ENCODE data around the gene OR4M2. TPM values are rescaled to one million over a fixed set of nuclear protein-coding genes. Genes with fewer than 3 reads are reported as not detected.
"Not testable (repeated sequence)": the region's sequence is repeated elsewhere in the genome, so short reads cannot be mapped to it uniquely, and the experiment has no call there.

Gene OR4M2
- not detected for total RNA-seq

DNA sequence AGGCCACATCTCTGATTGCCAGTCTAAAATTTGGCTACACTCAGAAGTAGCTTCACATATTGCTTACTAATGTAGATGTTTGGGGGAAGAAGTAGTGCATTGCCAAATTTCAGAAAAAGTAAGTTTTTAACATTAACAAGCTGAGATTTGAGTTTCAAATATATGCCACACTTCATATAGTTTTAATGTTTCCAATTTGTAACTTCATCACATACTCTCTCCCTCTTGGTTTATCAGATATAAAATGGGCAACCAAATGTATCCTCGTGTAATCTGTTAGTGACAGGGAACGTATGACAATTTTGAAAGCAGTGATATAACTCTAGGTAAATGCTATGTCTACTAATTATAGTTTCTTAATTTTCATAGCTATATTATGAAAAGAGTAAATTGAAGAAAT lies at the start of gene OR4M2:
Gene OR4M2 (plus strand): TSS at position 301 of the 400 bp plus-strand sequence. CDS start 98 bp downstream, at position 399.
- DNase-seq: not testable (repeated sequence)

DNA sequence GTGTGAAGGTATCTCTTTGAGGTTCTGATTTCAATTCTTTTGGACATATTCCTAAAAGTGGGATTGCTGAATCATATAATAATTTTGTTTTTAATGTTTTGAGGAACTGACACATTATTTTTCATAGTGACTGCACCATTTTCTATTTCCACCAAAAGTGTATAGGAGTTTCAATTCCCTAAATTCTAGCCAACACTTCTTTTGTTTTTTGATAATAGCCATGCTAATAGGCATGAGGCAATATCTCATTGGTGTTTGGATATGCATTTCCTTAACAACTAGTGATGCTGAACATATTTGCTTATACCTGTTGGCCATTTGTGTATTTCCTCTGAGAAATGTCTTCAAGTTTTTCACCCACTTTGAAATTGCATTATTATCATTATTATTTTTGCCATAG lies 11.1 kb upstream of the OR4M2 start:
- not testable (repeated sequence) for DNase-seq

DNA sequence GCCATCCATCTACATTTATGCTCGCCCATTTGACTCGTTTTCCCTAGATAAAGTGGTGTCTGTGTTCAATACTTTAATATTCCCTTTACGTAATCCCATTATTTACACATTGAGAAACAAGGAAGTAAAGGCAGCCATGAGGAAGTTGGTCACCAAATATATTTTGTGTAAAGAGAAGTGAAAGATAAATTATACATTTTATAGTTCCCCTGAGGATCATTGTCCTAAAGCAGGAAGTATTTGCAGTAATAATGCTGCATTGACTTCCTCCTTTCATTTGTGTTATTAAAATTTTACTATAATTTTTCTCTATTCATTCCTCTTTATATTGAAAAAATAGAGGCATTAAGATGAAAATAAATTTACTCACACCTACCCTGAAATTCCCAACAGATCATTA lies 1.1 kb downstream of the OR4M2 start:
- not testable (repeated sequence) for DNase-seq

GRCh38 chr15:22098616-22099253 lies 18.4 kb downstream of the OR4M2 start:
- not testable (repeated sequence) for DNase-seq

DNA sequence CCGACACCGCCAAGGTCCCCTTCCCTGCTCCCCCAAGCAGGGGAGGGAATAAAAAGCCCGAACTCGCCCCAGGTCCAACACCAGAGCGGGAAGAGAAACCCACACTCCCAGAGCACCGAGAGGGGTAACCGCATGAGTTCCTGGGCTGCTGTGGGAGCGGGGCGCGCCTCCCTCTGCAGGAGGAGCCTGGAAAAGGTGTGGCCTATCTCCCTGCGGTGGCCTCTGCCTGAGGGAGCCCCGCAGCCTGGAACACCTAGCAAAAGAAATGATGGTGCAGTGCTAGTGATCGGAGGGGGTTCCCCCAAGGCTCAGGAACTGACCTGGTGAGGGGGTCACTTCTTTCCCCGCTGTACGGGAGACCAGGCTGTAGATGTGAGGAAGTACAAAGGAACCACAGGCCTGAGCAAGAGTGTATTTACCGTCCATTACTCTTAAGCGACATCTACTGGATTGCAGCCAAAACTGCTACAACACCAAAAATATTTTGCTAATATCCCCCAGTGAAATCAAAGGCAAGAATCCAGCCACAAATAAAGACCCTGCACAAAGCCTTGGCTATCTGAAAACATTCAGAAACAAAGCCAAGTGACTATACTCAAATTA lies 19.1 kb downstream of the OR4M2 start:
- DNase-seq: not testable (repeated sequence)

DNA sequence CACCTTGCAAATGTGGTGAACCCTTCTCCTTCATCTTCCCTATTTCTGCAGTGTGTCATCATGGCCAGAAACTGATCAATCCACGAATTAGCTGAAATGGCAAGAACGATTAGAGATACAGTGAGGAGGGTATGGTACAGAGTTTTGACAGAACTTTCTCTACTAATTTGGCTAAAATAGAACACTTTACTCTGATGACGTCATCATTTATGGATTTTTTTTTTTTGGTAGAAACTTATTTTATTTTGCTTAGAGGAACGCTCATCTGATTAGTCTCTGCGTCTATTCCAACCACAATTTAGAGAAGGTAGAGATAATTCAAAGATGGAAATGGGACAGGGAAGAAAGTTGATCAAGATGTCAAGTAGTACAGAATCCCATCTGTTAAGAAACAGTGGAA lies 41.7 kb downstream of the OR4M2 start:
- not testable (repeated sequence) for DNase-seq

Other genes with a start within 250 kb of the OR4M2 start
- gene POTEB, start 202.8 kb upstream of the OR4M2 start, total RNA-seq: not detected

All from tongue (tissue), 2 donors.